Endodermal cell (in vitro differentiated cells): ENCODE measurements around the gene ZNF207. TPM values are rescaled to one million over a fixed set of nuclear protein-coding genes. Genes with fewer than 3 reads are reported as not detected.

ENCODE experiments used
- DNase-seq: peaks from one replicate; pipeline ENCODE4 v3.0.0-alpha.2; 2017
- H3K27ac ChIP-seq: 2 replicates; pipeline ENCODE4 v1.5.1; 2013; ENCODE audit warnings: mild to moderate bottlenecking, low read depth, low read length, moderate library complexity
- H3K27me3 ChIP-seq: 2 replicates; pipeline ENCODE4 v1.6.1; 2013; ENCODE audit warnings: mild to moderate bottlenecking, low read length, moderate library complexity; ENCODE audit not compliant: insufficient read depth, control insufficient read depth, poor library complexity, severe bottlenecking
- H3K36me3 ChIP-seq: 2 replicates; pipeline ENCODE4 v1.7.0; 2013; ENCODE audit warnings: mild to moderate bottlenecking, low read length, moderate library complexity; ENCODE audit not compliant: control insufficient read depth, insufficient read depth
- H3K4me1 ChIP-seq: one replicate; pipeline ENCODE4 v1.7.0; 2013; ENCODE audit warnings: low read length; ENCODE audit not compliant: control insufficient read depth, insufficient read depth
- H3K4me3 ChIP-seq: 2 replicates; pipeline ENCODE4 v1.5.1; 2013; ENCODE audit warnings: mild to moderate bottlenecking, low read length, moderate library complexity
- H3K9ac ChIP-seq: 2 replicates; pipeline ENCODE4 v1.6.1; 2013; ENCODE audit warnings: mild to moderate bottlenecking, low read length, moderate library complexity; ENCODE audit not compliant: poor library complexity, severe bottlenecking; ENCODE audit errors: extremely low read depth
- H3K9me3 ChIP-seq: 2 replicates; pipeline ENCODE4 v1.6.1; 2013; ENCODE audit warnings: mild to moderate bottlenecking, low read length, moderate library complexity; ENCODE audit not compliant: control insufficient read depth
- H3K27ac Mint-ChIP-seq: 2 replicates; pipeline ENCODE4 v1.8.0; 2020; ENCODE audit warnings: mixed read lengths
- H3K27me3 Mint-ChIP-seq: 2 replicates; pipeline ENCODE4 v1.8.0; 2021; ENCODE audit warnings: mild to moderate bottlenecking, mixed read lengths; ENCODE audit not compliant: insufficient read depth
- H3K36me3 Mint-ChIP-seq: 2 replicates; pipeline ENCODE4 v1.8.0; 2020; ENCODE audit warnings: low read depth, mixed read lengths
- H3K4me1 Mint-ChIP-seq: 2 replicates; pipeline ENCODE4 v1.8.0; 2020; ENCODE audit warnings: mixed read lengths
- H3K4me3 Mint-ChIP-seq: 2 replicates; pipeline ENCODE4 v1.8.0; 2020; ENCODE audit warnings: mild to moderate bottlenecking, moderate library complexity, mixed read lengths
- H3K9me3 Mint-ChIP-seq: 2 replicates; pipeline ENCODE4 v1.8.0; 2020; ENCODE audit warnings: mild to moderate bottlenecking, mixed read lengths
- WGBS, 2 experiments: methylation state at CpG; one replicate each; pipeline versions ENCODE4 v1.1.5 to v1.1.7; 2013; ENCODE audit warnings: missing lambda C conversion rate in 2 of 2, mixed read lengths in 1 of 2; ENCODE audit not compliant: insufficient coverage in 1 of 2, insufficient read length in 1 of 2; 5-methylcytosine and 5-hydroxymethylcytosine counted together
- total RNA-seq, 2 donors: library from RNA; stranded (reverse); fragmentation: NEBNext Ultra II Directional in 1 of 2; extraction: Animal tissue kit (Norgen Biotek cat#: 25700) in 1 of 2; gene quantifications; 2 replicates in 1 of 2; 3 replicates in 1 of 2; pipeline ENCODE4 v1.2.1, GENCODE V29; 2021
- TF ChIP-seq, protein P1 (sequence below): fragments of 200-600 bp; sonication (generic); conservative IDR thresholded peaks from 2 replicates; pipeline ENCODE4 v1.5.0; 2021; ENCODE audit warnings: antibody characterized with exemption, mild to moderate bottlenecking

ZNF207 gene
- total RNA-seq, 2 donors from 2014 or later, result 234 to 255 TPM

DNA sequence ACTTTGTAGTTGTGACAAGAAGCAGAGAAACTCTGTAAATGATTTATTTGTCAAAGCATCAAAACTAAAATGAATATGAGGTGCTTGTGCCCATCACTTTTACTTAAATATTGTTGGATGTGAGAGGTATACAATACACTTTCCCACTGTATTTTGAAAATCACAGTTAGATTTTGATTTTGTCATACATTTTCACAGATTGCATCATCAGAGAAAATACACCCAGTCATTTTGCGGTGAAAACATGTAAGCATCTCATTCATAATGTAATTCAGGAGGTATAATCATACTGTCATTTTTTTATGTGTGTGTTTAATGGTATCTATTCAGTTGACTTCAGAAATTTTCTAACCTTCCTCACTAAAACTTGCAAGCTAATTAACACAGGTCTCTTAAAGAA, 11.3 kb downstream of the ZNF207 start:
- Histone ChIP-seq H3K9ac (no peak overlapping the region), H3K27me3 (no peaks in the 10 kb centered on the region), H3K4me1 (no peaks in the 10 kb centered on the region), H3K36me3 (peaks cover 93% of the 10 kb centered on the region), H3K9me3 (no peaks in the 10 kb centered on the region), H3K27ac (no peak overlapping the region), H3K4me3 (no peak overlapping the region)
- Mint-ChIP-seq H3K36me3 (peaks cover 78% of the 10 kb centered on the region), H3K9me3 (no peaks in the 10 kb centered on the region), H3K4me1 (no peaks in the 10 kb centered on the region), H3K27me3 (no peaks in the 10 kb centered on the region), H3K4me3 (no peak overlapping the region), H3K27ac (no peak overlapping the region)
- TF ChIP-seq, protein P1, sequence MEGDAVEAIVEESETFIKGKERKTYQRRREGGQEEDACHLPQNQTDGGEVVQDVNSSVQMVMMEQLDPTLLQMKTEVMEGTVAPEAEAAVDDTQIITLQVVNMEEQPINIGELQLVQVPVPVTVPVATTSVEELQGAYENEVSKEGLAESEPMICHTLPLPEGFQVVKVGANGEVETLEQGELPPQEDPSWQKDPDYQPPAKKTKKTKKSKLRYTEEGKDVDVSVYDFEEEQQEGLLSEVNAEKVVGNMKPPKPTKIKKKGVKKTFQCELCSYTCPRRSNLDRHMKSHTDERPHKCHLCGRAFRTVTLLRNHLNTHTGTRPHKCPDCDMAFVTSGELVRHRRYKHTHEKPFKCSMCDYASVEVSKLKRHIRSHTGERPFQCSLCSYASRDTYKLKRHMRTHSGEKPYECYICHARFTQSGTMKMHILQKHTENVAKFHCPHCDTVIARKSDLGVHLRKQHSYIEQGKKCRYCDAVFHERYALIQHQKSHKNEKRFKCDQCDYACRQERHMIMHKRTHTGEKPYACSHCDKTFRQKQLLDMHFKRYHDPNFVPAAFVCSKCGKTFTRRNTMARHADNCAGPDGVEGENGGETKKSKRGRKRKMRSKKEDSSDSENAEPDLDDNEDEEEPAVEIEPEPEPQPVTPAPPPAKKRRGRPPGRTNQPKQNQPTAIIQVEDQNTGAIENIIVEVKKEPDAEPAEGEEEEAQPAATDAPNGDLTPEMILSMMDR, result no peak
- 100% methylated on average over 1 of the region's 1 CpG; no CpG with 5 or more reads in 1 of the 2 experiments for WGBS, 2 experiments
- DNase-seq, result no peak

DNA sequence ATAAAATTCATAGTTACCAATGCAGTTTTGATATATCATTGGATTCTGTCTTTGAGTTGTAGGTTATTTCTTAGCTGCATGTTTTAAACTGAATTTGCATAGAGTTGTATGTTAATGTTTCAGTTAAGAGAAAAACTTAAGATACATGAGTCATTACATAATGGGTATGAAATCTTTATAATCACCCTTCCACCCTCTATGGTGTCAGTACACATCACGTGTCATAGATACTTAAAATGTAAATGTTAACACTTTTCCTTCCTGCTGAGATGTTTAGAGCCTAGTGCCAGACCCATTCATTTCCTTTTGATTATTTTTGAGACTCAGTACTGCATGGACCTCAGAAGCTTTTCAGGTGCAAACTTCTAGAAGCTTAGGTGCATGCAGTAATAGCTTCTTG, 20.5 kb downstream of the ZNF207 start:
- H3K4me3 Mint-ChIP-seq, result no peak overlapping the region
- peaks cover 92% of the 10 kb centered on the region for H3K36me3 Mint-ChIP-seq
- TF ChIP-seq, protein P1, result no peak
- peaks cover 6% of the 10 kb centered on the region for H3K4me1 Mint-ChIP-seq
- H3K4me3 ChIP-seq, result no peak overlapping the region
- H3K27ac Mint-ChIP-seq, result peak overlapping the region; percentile 15
- H3K27ac ChIP-seq, result no peak overlapping the region
- 100% methylated on average over 1 of the region's 1 CpG for WGBS, 2 experiments
- no peaks in the 10 kb centered on the region for H3K9me3 Mint-ChIP-seq
- H3K4me1 ChIP-seq, result no peaks in the 10 kb centered on the region
- no peaks in the 10 kb centered on the region for H3K27me3 ChIP-seq
- no peaks in the 10 kb centered on the region for H3K27me3 Mint-ChIP-seq
- no peak overlapping the region for H3K9ac ChIP-seq
- H3K9me3 ChIP-seq, result no peaks in the 10 kb centered on the region
- peaks cover 94% of the 10 kb centered on the region for H3K36me3 ChIP-seq
- DNase-seq, result no peak

DNA sequence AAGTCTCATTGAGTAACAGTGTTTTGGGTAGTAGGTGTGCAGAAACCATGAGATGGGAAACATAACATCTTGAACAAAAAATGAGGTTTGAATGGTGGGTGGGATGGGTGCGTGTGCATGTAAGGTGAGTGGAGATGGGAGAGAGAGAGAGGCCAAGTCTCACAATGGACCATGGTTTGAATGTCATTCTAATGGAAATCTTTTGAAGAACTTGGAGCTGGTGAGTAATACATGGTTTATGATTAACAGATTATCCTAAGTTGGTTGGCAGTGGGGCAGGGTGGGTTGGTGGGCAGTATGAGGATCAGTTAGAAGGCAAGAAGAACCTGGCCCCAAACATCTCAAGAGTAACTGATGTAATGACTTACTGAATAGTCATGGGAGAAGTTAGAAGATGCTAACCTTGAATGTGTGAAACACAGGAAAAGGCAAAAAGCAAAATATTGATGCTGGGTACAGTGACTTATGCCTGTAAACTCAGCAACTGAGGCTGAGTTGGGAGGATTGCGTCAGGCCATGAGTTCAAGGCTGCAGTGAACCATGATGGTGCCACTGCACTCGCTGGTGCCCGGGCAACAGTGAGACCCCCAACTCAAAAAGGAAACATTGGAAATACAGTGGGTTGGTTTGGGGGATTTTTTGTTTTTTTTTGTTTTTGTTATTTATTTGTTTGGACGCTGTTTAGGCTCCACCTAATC, 32.7 kb downstream of the ZNF207 start:
- TF ChIP-seq, protein P1, result no peak
- Histone ChIP-seq H3K27ac (no peak overlapping the region), H3K36me3 (peaks cover 68% of the 10 kb centered on the region), H3K9me3 (no peaks in the 10 kb centered on the region), H3K27me3 (no peaks in the 10 kb centered on the region), H3K4me3 (no peak overlapping the region), H3K4me1 (peaks cover 5% of the 10 kb centered on the region), H3K9ac (no peak overlapping the region)
- Mint-ChIP-seq H3K9me3 (no peaks in the 10 kb centered on the region), H3K4me3 (no peak overlapping the region), H3K27me3 (no peaks in the 10 kb centered on the region), H3K4me1 (peaks cover 7% of the 10 kb centered on the region), H3K36me3 (peaks cover 50% of the 10 kb centered on the region), H3K27ac (no peak overlapping the region)
- no peak for DNase-seq
- WGBS, 2 experiments, result 94 to 96% methylated on average over 2 to 5 of the region's 5 CpGs
